GM13976 (cell line): ENCODE data around the gene STARD4.
A peak's percentile ranks its signal among the peaks of the same experiment; 100 is the strongest.

Source experiments
- DNase-seq: peaks from one replicate; pipeline ENCODE4 v3.0.0; 2012; ENCODE audit warnings: low spot score
- in situ Hi-C: fragments of 300-500 bp; cut with MboI; formaldehyde crosslinking; loops from one replicate; pipeline ENCODE4 v1.12.0; 2022; ENCODE audit warnings: low sequenced_read_pairs, mixed read lengths, inconsistent platforms; ENCODE audit not compliant: unreplicated experiment
- TF ChIP-seq, protein P1 (sequence below): IDR thresholded peaks from 2 replicates; pipeline ENCODE4 v1.5.1; 2012; ENCODE audit warnings: borderline replicate concordance, mild to moderate bottlenecking; ENCODE audit not compliant: insufficient read depth; ENCODE audit errors: extremely low read depth, missing control alignments, control extremely low read depth

Gene STARD4

DNA sequence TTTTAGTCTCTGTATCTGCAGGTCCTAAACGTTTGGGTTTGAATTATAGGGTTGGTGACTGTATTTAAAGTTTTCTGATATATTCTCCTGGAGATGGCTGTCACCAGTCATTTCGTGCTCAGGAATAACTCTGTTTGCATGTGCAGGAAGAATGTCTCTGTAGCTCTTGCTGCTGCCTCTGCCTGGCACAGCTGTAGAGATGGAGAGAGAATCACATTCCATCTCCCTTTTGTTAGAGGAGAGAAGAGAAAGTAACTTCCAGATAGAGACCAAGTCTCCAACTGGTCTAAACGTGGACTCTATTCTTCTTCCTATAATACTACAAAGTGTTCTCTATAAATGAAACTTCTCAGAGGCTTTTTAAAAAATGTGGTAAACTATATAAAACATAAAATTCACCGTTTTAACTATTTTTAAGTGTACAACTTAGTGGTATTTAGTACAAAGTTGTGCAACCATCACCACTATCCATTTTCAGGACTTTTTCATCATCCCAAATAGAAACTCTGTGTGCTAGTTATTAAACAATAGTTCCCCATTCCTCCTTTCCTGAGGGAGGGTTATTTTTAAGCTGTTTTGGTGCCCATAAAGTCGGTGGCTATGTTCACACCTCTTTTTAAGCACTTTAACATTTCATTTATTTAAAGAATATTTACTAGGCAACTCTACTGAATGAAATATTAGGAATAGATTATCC is 20.7 kb upstream of the STARD4 start:
- TF ChIP-seq, protein P1, sequence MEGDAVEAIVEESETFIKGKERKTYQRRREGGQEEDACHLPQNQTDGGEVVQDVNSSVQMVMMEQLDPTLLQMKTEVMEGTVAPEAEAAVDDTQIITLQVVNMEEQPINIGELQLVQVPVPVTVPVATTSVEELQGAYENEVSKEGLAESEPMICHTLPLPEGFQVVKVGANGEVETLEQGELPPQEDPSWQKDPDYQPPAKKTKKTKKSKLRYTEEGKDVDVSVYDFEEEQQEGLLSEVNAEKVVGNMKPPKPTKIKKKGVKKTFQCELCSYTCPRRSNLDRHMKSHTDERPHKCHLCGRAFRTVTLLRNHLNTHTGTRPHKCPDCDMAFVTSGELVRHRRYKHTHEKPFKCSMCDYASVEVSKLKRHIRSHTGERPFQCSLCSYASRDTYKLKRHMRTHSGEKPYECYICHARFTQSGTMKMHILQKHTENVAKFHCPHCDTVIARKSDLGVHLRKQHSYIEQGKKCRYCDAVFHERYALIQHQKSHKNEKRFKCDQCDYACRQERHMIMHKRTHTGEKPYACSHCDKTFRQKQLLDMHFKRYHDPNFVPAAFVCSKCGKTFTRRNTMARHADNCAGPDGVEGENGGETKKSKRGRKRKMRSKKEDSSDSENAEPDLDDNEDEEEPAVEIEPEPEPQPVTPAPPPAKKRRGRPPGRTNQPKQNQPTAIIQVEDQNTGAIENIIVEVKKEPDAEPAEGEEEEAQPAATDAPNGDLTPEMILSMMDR, result no peak
- no peak for DNase-seq
- in situ Hi-C loops, result no loop called here

DNA sequence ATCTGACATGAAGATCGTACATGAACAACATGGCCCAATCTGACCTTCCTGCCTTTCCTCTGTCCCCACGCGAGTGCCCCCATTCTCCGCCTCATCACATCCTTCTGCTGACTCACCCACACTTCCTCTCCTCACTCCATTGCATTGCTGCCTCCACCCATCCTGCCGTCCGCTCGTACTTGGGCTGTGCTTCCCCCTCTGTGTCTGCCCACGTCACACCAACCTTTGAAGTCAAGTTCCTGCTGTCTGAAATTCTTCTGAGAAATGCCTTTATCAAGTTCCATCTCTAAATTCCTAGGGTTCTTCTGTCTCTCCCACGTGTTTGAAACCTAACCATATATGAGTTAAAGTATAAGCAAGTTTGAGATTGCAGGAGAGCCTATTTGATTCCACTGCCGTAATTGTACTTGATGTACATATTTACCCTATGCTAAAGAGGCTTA is 18.0 kb upstream of the STARD4 start:
- TF ChIP-seq, protein P1, result no peak
- in situ Hi-C loops, result no loop called here
- peak; percentile 49 for DNase-seq

DNA sequence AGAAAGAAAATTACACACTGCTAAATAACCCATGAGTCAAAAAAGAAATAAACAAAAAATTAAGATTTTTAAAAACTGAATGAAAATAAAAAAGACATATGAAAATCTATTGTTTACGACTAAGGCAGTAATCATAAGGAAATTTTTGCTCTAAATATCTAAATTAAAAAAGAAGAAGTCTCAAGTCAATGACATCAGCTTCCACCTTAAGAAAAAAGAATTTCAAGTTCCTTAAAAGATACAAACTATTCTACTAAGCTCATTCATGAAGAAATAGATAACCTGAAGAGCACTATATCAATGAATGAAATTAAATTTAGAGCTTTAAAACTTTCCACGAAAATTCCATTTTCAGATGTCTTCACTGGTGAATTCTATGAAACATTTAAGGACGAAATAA is 15.7 kb upstream of the STARD4 start:
- TF ChIP-seq, protein P1, result no peak
- no peak for DNase-seq
- in situ Hi-C loops, result no loop called here

DNA sequence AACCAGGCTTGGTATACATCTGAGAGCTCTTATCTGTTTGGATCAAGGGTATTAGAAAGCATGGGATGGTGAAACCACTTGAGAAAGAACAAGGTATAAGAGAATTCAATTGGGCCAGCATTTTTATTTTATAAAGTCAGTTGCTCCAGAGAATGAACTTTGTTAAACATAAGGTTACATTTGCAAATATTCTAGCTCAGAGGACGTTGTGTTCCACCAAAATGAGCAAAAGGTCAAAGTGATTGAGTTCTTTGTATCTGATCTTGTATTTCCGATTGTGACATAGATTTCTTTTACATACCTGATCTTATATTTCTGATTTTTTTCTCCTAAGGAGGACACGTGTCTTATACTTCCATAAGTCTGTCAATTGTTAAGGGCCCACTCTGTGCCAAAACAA is 8.6 kb upstream of the STARD4 start:
- TF ChIP-seq, protein P1, result no peak
- in situ Hi-C loops, result no loop called here
- no peak for DNase-seq

DNA sequence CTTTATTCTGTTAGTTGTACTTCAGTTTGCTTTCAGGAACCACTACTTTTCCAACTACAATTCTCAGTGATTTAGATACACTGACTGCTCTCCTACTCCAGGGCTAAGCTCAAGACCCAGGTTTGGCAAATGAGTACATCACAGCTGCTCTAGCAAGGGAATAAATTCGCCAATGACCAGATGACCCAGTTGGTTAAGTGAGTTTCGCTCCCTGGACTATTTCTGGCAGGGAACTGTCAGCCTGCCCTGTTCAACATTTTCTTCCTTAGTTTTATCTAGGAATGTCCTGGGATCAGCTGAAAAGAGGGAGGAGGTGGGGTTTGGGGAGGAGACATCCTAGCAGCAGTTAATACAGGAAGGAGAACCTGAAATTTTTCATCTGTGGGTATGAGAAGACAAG is 6.4 kb upstream of the STARD4 start:
- DNase-seq, result no peak
- in situ Hi-C loops, result no loop called here

DNA sequence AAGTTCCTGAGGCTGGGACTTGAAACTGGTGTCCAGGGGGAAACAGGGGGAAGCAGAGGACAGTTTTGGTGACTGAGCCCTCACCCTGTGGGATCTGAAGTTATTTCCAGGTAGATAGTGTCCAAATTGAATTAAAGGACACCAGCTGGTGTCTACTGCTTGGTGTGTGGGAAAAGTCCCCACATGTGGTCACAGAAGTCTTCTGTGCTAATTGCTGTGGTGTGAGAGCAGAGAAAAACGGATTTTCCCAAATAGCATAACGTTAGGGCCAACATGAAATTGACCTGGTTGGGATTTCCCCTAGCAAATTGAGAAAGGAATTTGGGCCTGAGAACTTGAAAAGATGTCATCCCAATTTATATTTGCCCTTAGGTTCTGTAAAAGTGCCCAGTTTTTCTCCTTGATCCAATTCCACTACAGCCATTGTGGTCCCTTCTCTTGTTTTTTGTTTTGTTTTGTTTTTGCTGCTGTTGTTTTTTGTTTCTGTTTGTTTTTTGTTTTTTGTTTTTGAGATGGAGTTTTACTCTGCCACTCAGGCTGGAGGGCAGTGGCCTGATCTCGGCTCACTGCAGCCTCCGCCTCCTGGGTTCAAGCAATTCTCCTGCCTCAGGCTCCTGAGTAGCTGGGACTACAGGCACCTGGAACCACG is 5.6 kb upstream of the STARD4 start:
- DNase-seq, result peak; percentile 15
- in situ Hi-C loops, result no loop called here
- TF ChIP-seq, protein P1, result no peak

More for the DNA sequence above, 6.4 kb upstream of the STARD4 start:
- TF ChIP-seq, protein P1, result no peak
